ENCODE measurements around the gene PCNP.

- TF ChIP-seq, protein P1, sequence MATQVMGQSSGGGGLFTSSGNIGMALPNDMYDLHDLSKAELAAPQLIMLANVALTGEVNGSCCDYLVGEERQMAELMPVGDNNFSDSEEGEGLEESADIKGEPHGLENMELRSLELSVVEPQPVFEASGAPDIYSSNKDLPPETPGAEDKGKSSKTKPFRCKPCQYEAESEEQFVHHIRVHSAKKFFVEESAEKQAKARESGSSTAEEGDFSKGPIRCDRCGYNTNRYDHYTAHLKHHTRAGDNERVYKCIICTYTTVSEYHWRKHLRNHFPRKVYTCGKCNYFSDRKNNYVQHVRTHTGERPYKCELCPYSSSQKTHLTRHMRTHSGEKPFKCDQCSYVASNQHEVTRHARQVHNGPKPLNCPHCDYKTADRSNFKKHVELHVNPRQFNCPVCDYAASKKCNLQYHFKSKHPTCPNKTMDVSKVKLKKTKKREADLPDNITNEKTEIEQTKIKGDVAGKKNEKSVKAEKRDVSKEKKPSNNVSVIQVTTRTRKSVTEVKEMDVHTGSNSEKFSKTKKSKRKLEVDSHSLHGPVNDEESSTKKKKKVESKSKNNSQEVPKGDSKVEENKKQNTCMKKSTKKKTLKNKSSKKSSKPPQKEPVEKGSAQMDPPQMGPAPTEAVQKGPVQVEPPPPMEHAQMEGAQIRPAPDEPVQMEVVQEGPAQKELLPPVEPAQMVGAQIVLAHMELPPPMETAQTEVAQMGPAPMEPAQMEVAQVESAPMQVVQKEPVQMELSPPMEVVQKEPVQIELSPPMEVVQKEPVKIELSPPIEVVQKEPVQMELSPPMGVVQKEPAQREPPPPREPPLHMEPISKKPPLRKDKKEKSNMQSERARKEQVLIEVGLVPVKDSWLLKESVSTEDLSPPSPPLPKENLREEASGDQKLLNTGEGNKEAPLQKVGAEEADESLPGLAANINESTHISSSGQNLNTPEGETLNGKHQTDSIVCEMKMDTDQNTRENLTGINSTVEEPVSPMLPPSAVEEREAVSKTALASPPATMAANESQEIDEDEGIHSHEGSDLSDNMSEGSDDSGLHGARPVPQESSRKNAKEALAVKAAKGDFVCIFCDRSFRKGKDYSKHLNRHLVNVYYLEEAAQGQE (IDR thresholded peaks at IDR 0.05; ENCODE audit: insufficient read depth in 1 of 2, low read depth in 2 of 2, low read length in 2 of 2) = 0 out of 4 replicates have a peak, but pooled peaks of 1 of the 2 experiments have one; percentile 43
- peak; percentile 94 for TF ChIP-seq POLR2AphosphoS5 (IDR thresholded peaks at IDR 0.05; ENCODE audit: low read depth, low read length)
- peak; percentile 90 for TF ChIP-seq TAF1 (IDR thresholded peaks at IDR 0.05; ENCODE audit: borderline replicate concordance, insufficient read depth, low read length)
Measured at GRCh38 chr3:101561630-101562328, 12.2 kb upstream of the PCNP start, which contains the start of gene TRMT10C.
